ENCODE measurements around the gene SPATA33.
"Not testable (repeated sequence)": the region's sequence is repeated elsewhere in the genome, so short reads cannot be mapped to it uniquely, and the experiment has no call there.

The SPATA33 gene

GRCh38 chr16:89621136-89621697 is 36.4 kb upstream of the SPATA33 start:
- TF ChIP-seq CTCF (IDR thresholded peaks at IDR 0.05), result no peak
- no peak for DNase-seq (ENCODE audit: low spot score)
- Histone ChIP-seq H3K27ac (no peak overlapping the region), H3K4me3 (no peak overlapping the region)

GRCh38 chr16:89621698-89622409 is 35.8 kb upstream of the SPATA33 start:
- DNase-seq (ENCODE audit: low spot score), result no peak
- Histone ChIP-seq H3K27ac (no peak overlapping the region), H3K4me3 (no peak overlapping the region)
- TF ChIP-seq CTCF (IDR thresholded peaks at IDR 0.05), result no peak

GRCh38 chr16:89623511-89624261 is 34.0 kb upstream of the SPATA33 start:
- H3K27ac ChIP-seq, result no peak overlapping the region
- no peak overlapping the region for H3K4me3 ChIP-seq
- TF ChIP-seq CTCF (IDR thresholded peaks at IDR 0.05), result no peak
- no peak for DNase-seq (ENCODE audit: low spot score)

- no peak overlapping the region for H3K4me3 ChIP-seq
- no peak overlapping the region for H3K27ac ChIP-seq
- no peak for TF ChIP-seq CTCF (IDR thresholded peaks at IDR 0.05)
- no peak for DNase-seq (ENCODE audit: low spot score)
These were observed 32.6 kb upstream of the SPATA33 start for GRCh38 chr16:89624777-89625761.

- no peak for DNase-seq (ENCODE audit: low spot score)
- H3K27ac ChIP-seq, result no peak overlapping the region
- TF ChIP-seq CTCF (IDR thresholded peaks at IDR 0.05), result no peak
- no peak overlapping the region for H3K4me3 ChIP-seq
These were observed 27.6 kb upstream of the SPATA33 start for GRCh38 chr16:89629827-89630610.

- no peak for DNase-seq (ENCODE audit: low spot score)
These were observed 24.5 kb upstream of the SPATA33 start for GRCh38 chr16:89633064-89633631.

GRCh38 chr16:89634463-89635385 is 22.9 kb upstream of the SPATA33 start:
- H3K27ac ChIP-seq; DNase-seq (ENCODE audit: low spot score); H3K4me3 ChIP-seq: not testable (repeated sequence)

More at GRCh38 chr16:89633064-89633631, 24.5 kb upstream of the SPATA33 start:
- Histone ChIP-seq H3K27ac (no peak overlapping the region), H3K4me3 (no peak overlapping the region)
- TF ChIP-seq CTCF (IDR thresholded peaks at IDR 0.05), result no peak
